ENCODE data around the gene TLCD3B. TPM values are rescaled to one million over a fixed set of nuclear protein-coding genes. Genes with fewer than 3 reads are reported as not detected.

Gene TLCD3B
- total and polyA plus RNA-seq, 9 of the 15 experiments (the other 6 are each of a cell fraction or from before 2014, with no cell fraction given), result 0.10 to 0.52 (median 0.23) TPM; not detected in 4

DNA sequence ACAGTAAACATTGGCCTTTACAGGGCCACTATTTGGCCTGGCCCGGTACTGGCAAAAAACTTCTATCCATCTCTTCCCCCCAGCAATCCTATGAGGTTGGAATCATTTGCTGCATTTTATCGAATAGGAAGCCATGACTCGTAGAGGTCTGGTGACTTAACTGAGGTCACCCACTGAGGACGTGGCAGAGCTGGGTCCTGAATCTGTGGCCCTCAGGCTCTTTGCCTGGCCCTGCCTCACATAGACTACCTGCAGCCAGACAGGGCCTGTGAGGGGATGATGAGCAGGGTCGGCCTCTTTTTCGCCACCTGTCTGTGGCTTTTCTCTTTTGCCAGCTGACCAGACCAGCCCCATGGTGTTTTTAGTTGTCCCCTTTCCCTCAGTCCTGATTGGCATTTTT is 46.6 kb upstream of the TLCD3B start:
- Histone ChIP-seq H3K4me3 (no peak overlapping the region; the same call in 1 of the 2 replicates), H3K79me2 (ENCODE audit: control insufficient read depth, insufficient read depth, low read length) (peaks cover 50% of the 10 kb centered on the region), H3K27ac (ENCODE audit: extremely low read depth, low read depth, low read length) (no peak overlapping the region; the same call in 2 of the 3 replicates), H3K4me1 (replicated peaks in 1 of 2; ENCODE audit: control insufficient read depth in 2 of 2, insufficient read depth in 2 of 2, low read length in 2 of 2) (peaks cover 13 to 24% of the 10 kb centered on the region in 2 experiments), H3K36me3 (ENCODE audit: control insufficient read depth, insufficient read depth, low read length) (peaks cover 55% of the 10 kb centered on the region), H3K9ac (ENCODE audit: insufficient read depth in 1 of 2, low read depth in 2 of 2, low read length in 2 of 2) (peak overlapping the region; percentile 71 to 95), H3K27me3 (ENCODE audit: control insufficient read depth in 2 of 2, insufficient read depth in 2 of 2, low read length in 2 of 2) (no peaks in the 10 kb centered on the region), H3K9me1 (ENCODE audit: control insufficient read depth, insufficient read depth, low read length) (no peaks in the 10 kb centered on the region), H3K9me3 (replicated peaks; ENCODE audit: control insufficient read depth, insufficient read depth, low read depth, low read length) (no peaks in the 10 kb centered on the region), H4K20me1 (replicated peaks; ENCODE audit: control insufficient read depth, insufficient read depth, low read length) (peaks cover 4% of the 10 kb centered on the region; the same call in 1 of the 2 replicates), H3K4me2 (ENCODE audit: insufficient read depth, low read length) (peak overlapping the region; percentile 98; the same call in 1 of the 2 replicates), H2AFZ (ENCODE audit: low read depth, low read length) (no peak overlapping the region)
- DNase-seq (ENCODE audit: extremely low read depth in 1 of 4, low spot score in 3 of 4), result no peak
- BruUV-seq (replicated peaks), result no TSS peak
- in situ Hi-C loops (cut with MboI), result no loop called here
- CTCF ChIA-PET (ENCODE audit: low intra/inter-chr PET ratio), result no interaction called here
- 82% methylated on average over 6 of the region's 6 CpGs for WGBS (ENCODE audit: insufficient coverage, low coverage, missing lambda C conversion rate)
- TF ChIP-seq SAP30 (IDR thresholded peaks at IDR 0.05; ENCODE audit: borderline replicate concordance, insufficient read depth, low read depth, low read length, poor library complexity, severe bottlenecking) (no peak), RBFOX2 (IDR thresholded peaks at IDR 0.05; ENCODE audit: low read depth, low read length) (peak; percentile 34; the same call in 1 of the 2 replicates)
- TF ChIP-seq, protein P1, sequence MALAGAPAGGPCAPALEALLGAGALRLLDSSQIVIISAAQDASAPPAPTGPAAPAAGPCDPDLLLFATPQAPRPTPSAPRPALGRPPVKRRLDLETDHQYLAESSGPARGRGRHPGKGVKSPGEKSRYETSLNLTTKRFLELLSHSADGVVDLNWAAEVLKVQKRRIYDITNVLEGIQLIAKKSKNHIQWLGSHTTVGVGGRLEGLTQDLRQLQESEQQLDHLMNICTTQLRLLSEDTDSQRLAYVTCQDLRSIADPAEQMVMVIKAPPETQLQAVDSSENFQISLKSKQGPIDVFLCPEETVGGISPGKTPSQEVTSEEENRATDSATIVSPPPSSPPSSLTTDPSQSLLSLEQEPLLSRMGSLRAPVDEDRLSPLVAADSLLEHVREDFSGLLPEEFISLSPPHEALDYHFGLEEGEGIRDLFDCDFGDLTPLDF (CRISPR knock-in tag; IDR thresholded peaks at IDR 0.05), result no peak
- POLR2A ChIA-PET, result interaction anchor here (1.0 to 7.5 kb wide), 4 partner anchors 10 to 18 kb away, joined by 3 to 59 read pairs (median 4); partner anchors contain the start of genes TBX6 and YPEL3
- no peak for FAIRE-seq
- intact Hi-C loops (cut with micrococcal nuclease), result no loop called here
- no peak for ATAC-seq

All from K562 (cell line).